ENCODE data around the gene PLPPR1. TPM values are rescaled to one million over a fixed set of nuclear protein-coding genes. Genes with fewer than 3 reads are reported as not detected.

The PLPPR1 gene
- total RNA-seq, 1 donor from 2014 or later = 12.2 TPM

DNA sequence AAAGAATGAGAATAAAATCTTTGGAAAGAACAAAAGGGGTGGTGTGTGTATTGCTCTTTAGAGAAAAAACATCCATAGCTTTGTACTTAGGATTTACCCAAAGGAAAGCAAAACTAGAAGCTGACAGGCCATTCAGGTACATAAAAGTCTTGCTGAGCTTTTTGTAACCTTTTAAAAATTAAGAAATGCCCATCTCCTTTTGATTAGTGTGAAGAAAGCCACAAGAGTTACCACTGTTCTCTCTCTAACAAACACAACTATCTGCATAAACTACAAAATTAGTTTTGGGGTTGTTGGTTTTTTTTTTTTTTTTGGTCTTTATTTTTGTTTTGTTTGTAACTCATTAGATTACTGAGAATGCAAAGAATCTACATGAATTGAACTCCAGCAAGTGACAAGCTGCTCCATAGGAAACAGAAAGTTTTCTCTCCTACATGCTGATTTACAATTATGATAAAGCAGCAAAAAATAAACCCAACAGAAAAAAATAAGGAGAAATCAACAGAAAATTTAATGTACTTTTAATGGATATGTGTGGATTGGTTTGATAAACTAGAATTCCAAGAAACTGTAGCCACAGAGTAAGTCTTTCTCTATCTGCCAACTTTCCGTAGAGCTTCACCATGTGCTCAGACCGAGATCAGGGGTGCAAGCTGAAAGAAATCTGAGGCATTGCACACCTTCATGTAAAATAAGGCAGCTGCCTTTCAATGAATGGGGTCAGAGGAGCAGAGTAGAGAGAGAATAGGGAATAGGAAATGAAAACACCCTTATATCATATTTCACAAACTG lies 344.0 kb downstream of the PLPPR1 start:
- H3K4me3 Mint-ChIP-seq (ENCODE audit: low read depth) = no peak overlapping the region
- TF ChIP-seq, protein P1, sequence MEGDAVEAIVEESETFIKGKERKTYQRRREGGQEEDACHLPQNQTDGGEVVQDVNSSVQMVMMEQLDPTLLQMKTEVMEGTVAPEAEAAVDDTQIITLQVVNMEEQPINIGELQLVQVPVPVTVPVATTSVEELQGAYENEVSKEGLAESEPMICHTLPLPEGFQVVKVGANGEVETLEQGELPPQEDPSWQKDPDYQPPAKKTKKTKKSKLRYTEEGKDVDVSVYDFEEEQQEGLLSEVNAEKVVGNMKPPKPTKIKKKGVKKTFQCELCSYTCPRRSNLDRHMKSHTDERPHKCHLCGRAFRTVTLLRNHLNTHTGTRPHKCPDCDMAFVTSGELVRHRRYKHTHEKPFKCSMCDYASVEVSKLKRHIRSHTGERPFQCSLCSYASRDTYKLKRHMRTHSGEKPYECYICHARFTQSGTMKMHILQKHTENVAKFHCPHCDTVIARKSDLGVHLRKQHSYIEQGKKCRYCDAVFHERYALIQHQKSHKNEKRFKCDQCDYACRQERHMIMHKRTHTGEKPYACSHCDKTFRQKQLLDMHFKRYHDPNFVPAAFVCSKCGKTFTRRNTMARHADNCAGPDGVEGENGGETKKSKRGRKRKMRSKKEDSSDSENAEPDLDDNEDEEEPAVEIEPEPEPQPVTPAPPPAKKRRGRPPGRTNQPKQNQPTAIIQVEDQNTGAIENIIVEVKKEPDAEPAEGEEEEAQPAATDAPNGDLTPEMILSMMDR (IDR thresholded peaks at IDR 0.05; ENCODE audit: unreplicated experiment) = no peak
- no peak overlapping the region for H3K27ac Mint-ChIP-seq
- no peak for DNase-seq (ENCODE audit: low spot score, unreplicated experiment)
- peaks cover 6% of the 10 kb centered on the region for H3K9me3 Mint-ChIP-seq (ENCODE audit: low read depth)
- H3K4me1 Mint-ChIP-seq (ENCODE audit: low read depth) = peaks cover 3% of the 10 kb centered on the region
- no peaks in the 10 kb centered on the region for H3K27me3 Mint-ChIP-seq
- no peaks in the 10 kb centered on the region for H3K36me3 Mint-ChIP-seq (ENCODE audit: insufficient read depth)
